Stimulated activated naive CD8-positive, alpha-beta T cell treated with anti-CD3 and anti-CD28 coated beads, Interleukin-15, Interleukin-2, amounts not matched to agents 100 ng/mL and 50 ng/mL, for 24 hours (primary cell): Measurements from ENCODE around the gene ABCC1.

Source experiments
- H3K27ac Mint-ChIP-seq: one replicate; pipeline ENCODE4 v1.8.0; 2021; ENCODE audit warnings: mild to moderate bottlenecking, mixed read lengths
- H3K27me3 Mint-ChIP-seq: one replicate; pipeline ENCODE4 v1.8.0; 2021; ENCODE audit warnings: mixed read lengths
- H3K36me3 Mint-ChIP-seq: one replicate; pipeline ENCODE4 v1.8.0; 2021; ENCODE audit warnings: low read depth, mixed read lengths
- H3K4me1 Mint-ChIP-seq: one replicate; pipeline ENCODE4 v1.8.0; 2021; ENCODE audit warnings: low read depth, mixed read lengths
- H3K4me3 Mint-ChIP-seq: one replicate; pipeline ENCODE4 v1.8.0; 2021; ENCODE audit warnings: mild to moderate bottlenecking, mixed read lengths
- H3K9me3 Mint-ChIP-seq: one replicate; pipeline ENCODE4 v1.8.0; 2021; ENCODE audit warnings: mixed read lengths

ABCC1 gene

DNA sequence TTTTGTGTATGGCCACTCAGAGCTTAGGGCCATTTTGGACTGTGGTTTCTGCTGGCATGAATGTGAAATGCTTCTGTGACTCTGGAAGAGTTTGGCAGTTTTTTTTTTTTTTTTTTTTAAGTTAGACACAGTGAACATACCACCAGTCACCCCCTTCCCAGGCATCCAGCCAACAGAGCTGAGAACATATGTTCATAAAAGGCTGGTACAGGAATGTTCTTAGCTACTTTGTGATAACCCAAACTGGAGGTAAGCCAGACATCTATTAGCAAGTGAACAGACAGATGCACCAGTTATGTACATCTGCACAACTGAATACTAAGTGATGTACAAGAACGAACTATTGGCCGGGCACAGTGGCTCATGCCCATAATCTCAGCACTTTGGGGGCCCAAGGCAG, 92.7 kb downstream of the ABCC1 start:
- Mint-ChIP-seq H3K4me3 (no peak overlapping the region), H3K4me1 (peaks cover 17% of the 10 kb centered on the region), H3K27ac (no peak overlapping the region), H3K27me3 (no peaks in the 10 kb centered on the region), H3K9me3 (no peaks in the 10 kb centered on the region), H3K36me3 (peaks cover 60% of the 10 kb centered on the region)

GRCh38 chr16:16045296-16045695, 95.9 kb downstream of the ABCC1 start:
- Mint-ChIP-seq H3K4me1 (peaks cover 8% of the 10 kb centered on the region), H3K27me3 (no peaks in the 10 kb centered on the region), H3K36me3 (peaks cover 68% of the 10 kb centered on the region), H3K9me3 (no peaks in the 10 kb centered on the region), H3K4me3 (no peak overlapping the region), H3K27ac (peak overlapping the region; percentile 52)

GRCh38 chr16:16045879-16046278, 96.5 kb downstream of the ABCC1 start:
- Mint-ChIP-seq H3K27ac (peak overlapping the region; percentile 52), H3K4me1 (peaks cover 8% of the 10 kb centered on the region), H3K36me3 (peaks cover 72% of the 10 kb centered on the region), H3K9me3 (no peaks in the 10 kb centered on the region), H3K27me3 (no peaks in the 10 kb centered on the region), H3K4me3 (no peak overlapping the region)

- H3K27me3 Mint-ChIP-seq: no peaks in the 10 kb centered on the region
- peaks cover 78% of the 10 kb centered on the region for H3K36me3 Mint-ChIP-seq
- no peak overlapping the region for H3K4me3 Mint-ChIP-seq
- no peak overlapping the region for H3K27ac Mint-ChIP-seq
- no peaks in the 10 kb centered on the region for H3K9me3 Mint-ChIP-seq
- H3K4me1 Mint-ChIP-seq: peaks cover 4% of the 10 kb centered on the region
Observed at GRCh38 chr16:16047761-16048160, 98.3 kb downstream of the ABCC1 start.

- Mint-ChIP-seq H3K4me3 (no peak overlapping the region), H3K27ac (no peak overlapping the region), H3K36me3 (peaks cover 75% of the 10 kb centered on the region), H3K9me3 (no peaks in the 10 kb centered on the region), H3K4me1 (peaks cover 4% of the 10 kb centered on the region), H3K27me3 (no peaks in the 10 kb centered on the region)
Observed at GRCh38 chr16:16048904-16049582, 99.6 kb downstream of the ABCC1 start.

GRCh38 chr16:16050106-16050505, 100.7 kb downstream of the ABCC1 start:
- H3K27me3 Mint-ChIP-seq: no peaks in the 10 kb centered on the region
- H3K27ac Mint-ChIP-seq: no peak overlapping the region
- no peaks in the 10 kb centered on the region for H3K9me3 Mint-ChIP-seq
- H3K4me3 Mint-ChIP-seq: no peak overlapping the region
- H3K4me1 Mint-ChIP-seq: peaks cover 4% of the 10 kb centered on the region
- H3K36me3 Mint-ChIP-seq: peaks cover 76% of the 10 kb centered on the region

DNA sequence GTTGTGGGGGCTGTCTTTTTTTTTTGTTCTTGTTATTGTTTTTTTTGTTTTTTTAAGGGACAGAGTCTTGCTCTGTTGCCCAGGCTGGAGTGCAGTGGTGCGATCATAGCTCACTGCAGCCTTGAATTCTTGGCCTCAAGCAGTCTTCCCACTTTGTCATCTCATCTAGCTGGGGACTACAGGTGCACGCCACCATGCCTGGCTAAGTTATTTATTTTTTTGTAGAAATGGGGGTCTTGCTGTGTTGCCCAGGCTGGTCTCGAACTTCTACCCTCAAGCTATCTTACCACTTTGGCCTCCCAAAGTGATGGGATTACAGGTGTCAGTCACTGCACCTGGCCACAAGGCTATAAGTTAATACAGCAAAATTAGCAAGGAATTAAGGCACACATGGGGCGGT, 101.7 kb downstream of the ABCC1 start:
- Mint-ChIP-seq H3K27me3 (no peaks in the 10 kb centered on the region), H3K27ac (no peak overlapping the region), H3K9me3 (no peaks in the 10 kb centered on the region), H3K4me1 (no peaks in the 10 kb centered on the region), H3K4me3 (no peak overlapping the region), H3K36me3 (peaks cover 74% of the 10 kb centered on the region)

GRCh38 chr16:16052916-16053315, 103.5 kb downstream of the ABCC1 start:
- no peak overlapping the region for H3K4me3 Mint-ChIP-seq
- peaks cover 79% of the 10 kb centered on the region for H3K36me3 Mint-ChIP-seq
- no peaks in the 10 kb centered on the region for H3K4me1 Mint-ChIP-seq
- H3K27me3 Mint-ChIP-seq: no peaks in the 10 kb centered on the region
- no peak overlapping the region for H3K27ac Mint-ChIP-seq
- H3K9me3 Mint-ChIP-seq: no peaks in the 10 kb centered on the region

DNA sequence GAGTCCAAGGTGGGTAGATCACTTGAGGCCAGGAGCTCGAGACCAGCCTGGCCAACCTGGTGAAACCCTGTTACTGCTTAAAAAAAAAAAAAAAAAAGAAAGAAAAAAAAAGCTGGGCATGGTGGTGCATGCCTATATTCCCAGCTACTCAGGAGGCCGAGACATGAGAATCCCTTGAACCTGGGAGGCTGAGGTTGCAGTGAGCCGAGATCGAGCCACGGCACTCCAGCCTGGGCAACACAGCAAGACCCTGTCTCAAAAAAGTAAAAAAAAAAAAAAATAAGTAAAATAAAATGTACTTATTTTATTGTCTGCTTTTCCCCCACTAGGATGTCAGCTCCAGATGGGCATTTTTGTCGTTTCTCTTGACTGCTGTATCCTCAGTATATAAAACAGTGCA, 107.7 kb downstream of the ABCC1 start:
- Mint-ChIP-seq H3K4me1 (peaks cover 21% of the 10 kb centered on the region), H3K36me3 (peaks cover 64% of the 10 kb centered on the region), H3K9me3 (no peaks in the 10 kb centered on the region), H3K4me3 (no peak overlapping the region), H3K27ac (no peak overlapping the region), H3K27me3 (no peaks in the 10 kb centered on the region)

- H3K9me3 Mint-ChIP-seq: no peaks in the 10 kb centered on the region
- H3K4me1 Mint-ChIP-seq: peaks cover 25% of the 10 kb centered on the region
- H3K36me3 Mint-ChIP-seq: peaks cover 68% of the 10 kb centered on the region
- H3K27me3 Mint-ChIP-seq: no peaks in the 10 kb centered on the region
- no peak overlapping the region for H3K4me3 Mint-ChIP-seq
- no peak overlapping the region for H3K27ac Mint-ChIP-seq
Observed at GRCh38 chr16:16059160-16059559, 109.7 kb downstream of the ABCC1 start.

GRCh38 chr16:16059895-16060590, 110.6 kb downstream of the ABCC1 start:
- Mint-ChIP-seq H3K27me3 (no peaks in the 10 kb centered on the region), H3K27ac (no peak overlapping the region), H3K9me3 (no peaks in the 10 kb centered on the region), H3K4me3 (no peak overlapping the region), H3K36me3 (peaks cover 70% of the 10 kb centered on the region), H3K4me1 (peaks cover 25% of the 10 kb centered on the region)

GRCh38 chr16:16062023-16062937, 112.9 kb downstream of the ABCC1 start:
- H3K27ac Mint-ChIP-seq: peak overlapping the region; percentile 55
- peaks cover 71% of the 10 kb centered on the region for H3K36me3 Mint-ChIP-seq
- H3K4me3 Mint-ChIP-seq: no peak overlapping the region
- peaks cover 25% of the 10 kb centered on the region for H3K4me1 Mint-ChIP-seq
- no peaks in the 10 kb centered on the region for H3K9me3 Mint-ChIP-seq
- no peaks in the 10 kb centered on the region for H3K27me3 Mint-ChIP-seq

GRCh38 chr16:16063683-16064082, 114.3 kb downstream of the ABCC1 start:
- peak overlapping the region; percentile 59 for H3K27ac Mint-ChIP-seq

GRCh38 chr16:16064874-16065384, 115.5 kb downstream of the ABCC1 start:
- no peaks in the 10 kb centered on the region for H3K27me3 Mint-ChIP-seq
- peaks cover 71% of the 10 kb centered on the region for H3K36me3 Mint-ChIP-seq
- no peak overlapping the region for H3K4me3 Mint-ChIP-seq
- H3K27ac Mint-ChIP-seq: no peak overlapping the region
- peaks cover 24% of the 10 kb centered on the region for H3K4me1 Mint-ChIP-seq
- H3K9me3 Mint-ChIP-seq: no peaks in the 10 kb centered on the region

More at GRCh38 chr16:16063683-16064082, 114.3 kb downstream of the ABCC1 start:
- Mint-ChIP-seq H3K4me1 (peaks cover 25% of the 10 kb centered on the region), H3K9me3 (no peaks in the 10 kb centered on the region), H3K4me3 (no peak overlapping the region), H3K27me3 (no peaks in the 10 kb centered on the region), H3K36me3 (peaks cover 73% of the 10 kb centered on the region)

DNA sequence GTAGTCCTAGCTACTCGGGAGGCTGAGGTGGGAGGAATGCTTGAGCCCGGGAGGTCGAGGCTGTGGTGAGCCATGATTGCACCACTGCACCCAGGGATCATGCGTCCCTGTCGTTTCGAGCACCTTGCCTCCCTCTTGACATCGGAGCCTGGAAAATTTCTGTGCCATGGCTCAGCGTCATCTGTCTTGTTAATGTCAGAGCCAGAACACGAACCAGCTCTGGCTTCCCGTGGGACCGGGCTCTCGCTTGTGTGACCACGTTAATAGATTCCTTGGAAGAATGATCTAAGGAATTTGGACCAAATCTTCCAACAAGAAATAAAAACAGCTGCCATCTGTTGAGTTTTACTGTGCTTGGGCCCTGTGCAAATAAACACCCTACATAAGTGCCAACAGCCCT, 117.7 kb downstream of the ABCC1 start:
- H3K4me1 Mint-ChIP-seq: peaks cover 3% of the 10 kb centered on the region
- H3K27me3 Mint-ChIP-seq: no peaks in the 10 kb centered on the region
- H3K9me3 Mint-ChIP-seq: no peaks in the 10 kb centered on the region
- H3K27ac Mint-ChIP-seq: no peak overlapping the region
- H3K4me3 Mint-ChIP-seq: no peak overlapping the region
- H3K36me3 Mint-ChIP-seq: peaks cover 70% of the 10 kb centered on the region
